ENCODE data around the gene GTF2E1.
A peak's percentile ranks its signal among the peaks of the same experiment; 100 is the strongest.
"Not testable (repeated sequence)": the region's sequence is repeated elsewhere in the genome, so short reads cannot be mapped to it uniquely, and the experiment has no call there.

Gene GTF2E1

DNA sequence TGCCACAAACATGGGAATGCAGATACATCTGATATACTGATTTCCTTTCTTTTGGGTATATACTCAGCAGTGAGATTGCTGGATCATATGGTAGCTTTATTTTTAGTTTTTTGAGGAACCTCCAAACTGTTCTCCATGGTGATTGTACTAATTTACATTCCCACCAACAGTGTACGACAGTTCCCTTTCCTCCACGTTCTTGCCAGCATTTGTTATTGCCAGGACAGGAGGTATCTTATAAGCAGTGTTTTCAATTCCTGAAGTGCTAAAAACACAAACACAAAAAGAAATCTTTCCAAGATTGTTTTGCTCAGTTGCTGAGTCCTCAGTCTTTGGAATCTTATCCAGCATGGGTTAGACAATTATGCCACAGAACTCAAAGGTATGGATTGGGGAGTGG lies 13.5 kb downstream of the GTF2E1 start:
- no peak for DNase-seq

DNA sequence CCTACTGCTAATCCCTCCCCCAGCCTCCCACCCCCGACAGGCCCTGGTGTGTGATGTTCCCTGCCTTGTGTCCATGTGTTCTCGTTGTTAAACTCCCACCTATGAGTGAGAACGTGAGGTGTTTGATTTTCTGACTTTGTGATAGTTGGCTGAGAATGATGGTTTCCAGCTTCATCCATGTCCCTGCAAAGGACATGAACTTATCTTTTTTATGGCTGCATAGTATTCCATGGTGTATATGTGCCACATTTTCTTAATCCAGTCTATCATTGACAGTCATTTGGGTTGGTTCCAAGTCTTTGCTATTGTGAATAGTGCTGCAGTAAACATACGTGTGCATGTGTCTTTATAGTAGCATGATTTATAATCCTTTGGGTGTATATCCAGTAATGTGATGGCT lies 16.0 kb downstream of the GTF2E1 start:
- not testable (repeated sequence) for DNase-seq

DNA sequence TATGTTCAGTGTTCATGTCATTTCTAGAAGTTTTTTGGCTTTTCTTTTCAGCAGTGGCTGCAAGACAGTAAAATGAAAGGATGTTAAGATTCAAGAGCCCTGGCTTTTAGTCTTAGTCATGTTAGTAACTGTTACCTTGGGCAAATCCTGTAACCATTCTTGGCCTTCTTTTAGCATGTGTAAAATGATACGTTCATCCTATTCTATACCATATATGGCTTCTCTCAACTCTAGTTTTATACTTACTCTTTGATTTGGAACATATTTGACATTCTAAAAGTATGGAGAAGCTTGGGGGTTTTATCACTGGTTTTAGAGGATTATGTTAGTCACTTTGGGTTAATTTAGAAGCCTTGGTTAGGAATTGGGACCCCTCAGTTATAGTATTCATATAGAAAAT lies 20.1 kb downstream of the GTF2E1 start:
- no peak for DNase-seq

DNA sequence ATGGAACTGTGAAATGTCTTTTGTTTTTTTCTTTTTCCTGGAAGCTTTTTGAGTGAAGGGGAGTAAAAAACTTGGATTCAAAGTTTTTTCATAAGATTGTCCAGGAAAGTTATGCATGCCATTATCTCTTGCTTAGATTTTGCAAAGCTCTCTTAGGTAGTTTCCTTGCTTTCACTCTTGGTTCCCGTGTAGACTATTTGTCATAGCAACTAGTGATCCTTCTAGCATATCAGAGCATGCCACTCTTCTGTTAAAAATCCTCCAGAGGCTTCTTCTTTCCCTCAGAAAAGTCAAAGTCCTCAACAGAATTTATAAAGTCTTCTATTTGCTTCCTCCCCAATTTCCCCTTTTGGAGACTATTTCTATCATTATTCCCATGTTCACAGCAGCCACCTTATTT lies 21.1 kb downstream of the GTF2E1 start:
- no peak for DNase-seq

DNA sequence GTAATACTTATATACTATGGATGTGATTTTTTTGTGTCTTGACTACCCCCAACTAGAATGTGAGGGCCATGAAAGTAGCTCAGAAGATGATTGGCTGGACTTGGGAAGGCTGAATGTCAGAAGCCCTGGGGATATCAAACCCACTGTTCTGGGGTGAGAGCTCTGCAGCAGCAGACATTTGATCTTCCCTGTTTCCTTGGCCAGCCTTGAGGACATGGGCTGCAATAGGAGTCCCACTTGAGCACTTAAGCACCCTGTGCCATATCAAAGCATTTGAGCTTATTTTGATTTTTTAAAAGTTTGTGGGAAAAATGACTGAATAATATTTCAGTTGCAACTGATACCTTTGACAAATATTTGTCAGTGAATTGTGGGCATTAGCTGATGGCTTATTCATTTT lies 21.7 kb downstream of the GTF2E1 start:
- DNase-seq: peak in 1 of 2 experiments; percentile 26

DNA sequence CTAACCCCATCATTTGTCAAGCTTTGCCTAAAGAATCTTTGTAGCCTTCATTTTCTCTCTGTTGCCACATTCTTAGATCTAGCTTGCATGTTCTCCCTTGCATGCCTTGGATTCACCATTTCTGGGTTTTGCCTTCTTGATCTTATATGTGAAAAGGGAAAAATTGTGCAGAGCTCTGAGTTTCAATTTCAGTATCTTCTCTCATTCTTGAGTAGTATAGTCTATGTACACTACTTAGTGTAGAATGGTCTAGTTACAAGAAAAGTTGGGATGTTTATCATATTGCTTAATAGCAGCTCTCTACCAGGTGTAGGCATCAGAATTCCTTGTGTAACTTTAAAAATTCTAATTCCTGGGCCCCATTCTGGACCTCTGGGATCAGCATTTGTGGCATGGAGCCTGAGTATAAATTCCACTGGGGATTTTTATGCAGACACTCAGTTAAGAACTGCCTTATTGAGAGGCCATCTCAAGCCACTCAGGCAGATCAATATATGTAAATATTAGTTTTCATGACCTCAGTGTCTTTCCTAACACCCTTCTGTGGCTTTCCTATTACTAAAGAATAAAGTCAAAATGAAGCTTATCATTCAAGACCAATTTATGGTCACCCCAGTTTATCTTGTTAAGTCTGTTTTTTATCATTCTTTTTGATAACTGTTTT lies 23.4 kb downstream of the GTF2E1 start:
- DNase-seq: no peak

DNA sequence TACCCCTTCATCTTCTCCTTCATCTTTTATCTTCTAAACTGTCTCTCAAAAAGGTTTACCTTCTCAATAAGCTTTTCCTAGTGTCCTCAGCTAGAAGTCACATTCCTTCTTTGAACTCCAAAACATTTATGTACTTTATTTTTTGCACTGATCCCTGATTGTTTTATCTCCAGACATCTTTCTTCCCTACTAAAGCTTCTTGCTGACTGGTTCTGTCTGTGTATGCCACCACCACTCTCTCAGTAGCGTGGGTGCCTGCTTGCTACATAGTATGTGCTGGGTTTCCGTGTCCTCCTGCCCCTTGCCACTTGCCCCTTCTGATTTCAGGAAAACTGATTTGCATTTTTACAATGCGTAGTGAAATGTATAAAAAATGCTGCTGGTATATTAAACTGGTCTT lies 24.0 kb downstream of the GTF2E1 start:
- no peak for DNase-seq

DNA sequence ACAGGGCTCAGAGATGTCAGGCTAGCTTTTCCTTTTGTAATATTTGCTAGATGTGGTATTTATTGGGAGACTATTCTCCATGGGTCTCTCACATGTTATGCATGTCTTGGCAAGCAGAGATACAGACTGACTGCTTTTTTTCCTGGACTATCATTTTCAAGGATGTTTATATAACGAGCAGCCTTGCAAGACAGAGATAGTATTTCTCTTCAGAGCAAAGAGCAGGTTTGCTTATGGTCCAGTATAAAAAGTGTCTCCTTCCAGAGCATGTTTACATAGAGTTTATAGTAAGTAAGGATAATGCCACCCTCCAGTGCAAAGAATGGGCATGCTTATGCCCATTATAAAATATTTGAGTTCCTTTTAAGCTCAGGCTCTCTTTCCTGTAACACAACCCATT lies 24.6 kb downstream of the GTF2E1 start:
- DNase-seq: no peak

DNA sequence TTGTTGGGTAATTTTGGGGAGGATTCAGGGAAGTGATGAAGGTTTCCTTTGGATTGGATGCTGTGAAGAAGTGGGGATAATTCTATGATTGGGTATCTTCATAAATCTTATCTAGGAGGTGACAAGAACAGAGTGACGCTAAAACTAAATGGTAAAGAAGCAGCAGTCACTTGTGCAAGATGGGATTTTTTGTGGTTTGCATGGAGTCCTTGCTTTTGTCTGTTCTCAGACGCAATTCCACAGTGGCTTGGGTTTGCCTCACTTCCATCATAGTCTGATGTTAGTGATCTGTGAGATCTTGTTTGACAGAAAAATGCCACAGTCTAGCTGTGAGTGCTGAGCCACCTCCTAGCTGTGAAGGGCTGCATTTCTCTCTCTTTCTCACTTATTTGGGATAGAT lies 26.9 kb downstream of the GTF2E1 start:
- no peak for DNase-seq

DNA sequence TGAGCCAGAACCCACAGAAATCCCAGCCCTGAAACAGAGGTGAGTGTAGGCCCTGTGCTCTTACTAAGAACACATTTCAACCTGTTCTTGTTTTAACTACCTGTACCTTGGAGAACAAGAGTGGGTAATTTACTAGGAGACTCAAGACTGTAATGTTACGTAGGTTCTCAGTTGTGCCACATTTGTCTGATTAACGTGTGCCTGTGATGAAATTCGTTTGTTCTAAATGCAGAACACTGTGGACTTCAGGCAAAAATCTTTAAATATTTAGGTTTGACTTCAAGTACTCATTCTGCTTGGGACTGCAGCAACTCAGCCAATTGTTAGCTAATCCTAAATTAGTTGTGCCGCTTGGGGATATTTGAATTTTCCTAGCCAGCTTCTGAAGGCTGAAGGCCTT lies 28.3 kb downstream of the GTF2E1 start:
- no peak for DNase-seq

DNA sequence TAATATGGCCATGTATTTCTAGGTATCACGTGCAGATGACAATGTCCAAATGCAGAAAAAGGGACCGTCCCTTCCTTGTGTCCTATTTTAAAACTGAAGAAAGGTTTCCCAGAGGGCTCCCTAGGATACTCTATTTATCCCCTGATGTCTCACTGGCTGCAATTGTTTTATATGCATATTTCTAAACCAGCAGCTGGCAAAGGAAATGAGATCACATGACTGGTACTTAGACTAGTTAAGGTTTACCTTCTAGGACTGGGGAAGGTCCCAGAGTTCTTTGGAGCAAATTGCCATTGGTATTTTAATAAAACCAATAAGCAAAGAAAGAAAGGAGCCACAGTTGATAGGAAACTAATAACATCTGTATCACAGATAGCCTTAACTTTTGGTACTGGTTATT lies 29.5 kb downstream of the GTF2E1 start:
- DNase-seq: no peak

DNA sequence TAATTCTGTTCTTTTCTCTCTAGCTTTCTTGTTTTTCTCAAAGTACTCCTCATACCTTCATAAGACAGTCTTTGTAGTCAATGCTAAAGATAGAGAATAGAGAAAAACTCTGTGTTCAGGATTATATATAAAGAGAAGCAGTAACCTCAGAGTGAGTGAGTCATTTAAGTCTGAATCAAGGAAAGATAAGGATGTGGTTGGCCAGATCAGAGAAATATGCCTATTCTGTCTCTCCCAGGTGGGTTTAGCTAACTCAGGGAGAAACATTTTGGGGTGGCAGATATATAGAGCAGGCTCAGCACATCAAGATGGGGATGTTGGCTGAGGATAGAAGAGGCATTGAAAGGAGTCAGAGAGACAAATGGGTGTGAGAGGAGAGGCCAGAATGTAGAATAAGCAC lies 31.4 kb downstream of the GTF2E1 start:
- DNase-seq: no peak

DNA sequence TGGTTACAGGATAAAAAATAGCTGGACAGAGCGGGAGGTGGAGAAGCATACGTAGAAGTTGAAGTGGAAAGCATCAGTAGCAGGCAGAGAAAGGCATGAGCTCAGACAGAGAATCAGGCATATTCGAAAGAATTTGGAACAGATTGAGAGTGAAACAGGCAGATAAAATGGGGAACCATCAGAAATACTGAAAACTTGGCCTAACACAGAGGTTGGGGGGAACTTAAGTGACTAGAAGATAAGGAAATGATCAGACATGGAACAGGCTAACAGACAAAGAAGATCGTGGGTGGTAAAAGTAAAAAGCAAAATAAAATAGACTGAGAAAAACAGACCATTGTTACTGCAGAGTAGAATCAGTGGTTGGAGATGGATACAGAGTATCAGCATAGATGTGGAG lies 32.9 kb downstream of the GTF2E1 start:
- no peak for DNase-seq

DNA sequence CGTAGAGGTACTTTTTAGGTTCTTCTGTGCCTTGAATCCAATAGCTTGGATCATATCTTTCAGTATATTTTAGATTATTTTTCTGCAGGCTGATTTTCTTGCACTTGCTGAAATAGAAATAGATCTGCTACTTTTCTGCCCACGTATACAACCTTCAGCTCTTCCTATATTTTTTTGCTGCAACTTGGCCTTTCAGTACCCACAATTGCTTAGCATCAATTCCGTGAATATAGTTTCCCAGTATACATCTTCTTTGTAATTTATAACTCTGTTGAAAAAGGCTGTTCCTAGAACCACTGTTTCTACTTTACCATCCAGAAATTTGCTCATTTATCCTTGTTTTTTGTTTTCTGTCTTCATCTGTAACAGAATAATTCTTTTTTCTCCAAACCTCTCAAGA lies 36.2 kb downstream of the GTF2E1 start:
- DNase-seq: no peak

DNA sequence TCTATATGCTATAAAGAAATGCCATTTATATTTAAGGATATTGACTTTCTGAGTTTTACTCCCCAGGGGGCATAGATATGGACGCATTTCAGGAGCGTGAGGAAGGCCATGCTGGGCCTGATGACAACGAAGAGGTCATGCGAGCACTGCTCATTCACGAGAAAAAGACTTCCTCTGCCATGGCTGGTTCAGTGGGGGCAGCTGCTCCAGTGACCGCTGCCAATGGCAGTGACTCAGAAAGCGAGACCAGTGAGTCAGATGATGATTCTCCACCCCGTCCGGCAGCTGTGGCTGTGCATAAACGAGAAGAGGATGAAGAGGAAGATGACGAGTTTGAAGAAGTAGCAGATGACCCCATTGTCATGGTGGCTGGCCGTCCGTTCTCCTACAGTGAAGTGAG lies 38.4 kb downstream of the GTF2E1 start:
- no peak for DNase-seq

DNA sequence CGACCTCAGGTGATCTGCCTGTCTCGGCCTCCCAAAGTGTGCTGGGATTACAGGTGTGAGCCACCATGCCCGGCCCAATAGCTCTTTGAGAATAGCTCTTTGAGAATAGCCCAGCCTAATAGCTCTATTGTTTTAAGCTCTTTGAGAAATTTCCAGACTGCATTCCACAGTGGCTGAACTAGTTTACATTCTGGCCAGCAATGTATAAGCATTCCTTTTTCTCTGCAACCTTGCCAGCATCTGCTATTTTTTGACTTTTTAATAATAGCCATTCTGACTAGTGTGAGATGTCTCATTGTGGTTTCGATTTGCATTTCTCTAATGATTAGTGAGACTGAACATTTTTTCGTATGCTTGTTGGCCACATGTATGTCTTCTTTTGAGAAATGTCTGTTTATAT lies 43.3 kb downstream of the GTF2E1 start:
- not testable (repeated sequence) for DNase-seq

DNA sequence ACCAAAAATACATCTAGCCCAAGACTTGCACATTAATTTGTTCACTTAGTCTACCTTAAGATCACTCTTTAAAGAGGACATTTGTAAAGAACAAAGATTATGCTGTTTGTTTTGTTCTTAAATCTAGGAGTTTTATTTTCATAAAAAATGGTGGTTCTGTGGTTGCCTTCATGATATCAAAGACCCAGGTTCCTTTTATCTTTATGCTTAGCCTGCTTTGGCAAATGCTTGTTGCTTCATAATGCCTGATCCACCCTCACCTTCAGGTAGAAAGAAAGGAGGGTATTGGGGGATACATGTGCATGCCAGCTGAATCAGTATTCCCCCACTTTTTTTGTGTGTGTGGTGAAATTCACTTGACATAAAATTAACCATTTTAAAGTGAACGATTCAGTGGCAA lies 48.5 kb downstream of the GTF2E1 start:
- no peak for DNase-seq

DNA sequence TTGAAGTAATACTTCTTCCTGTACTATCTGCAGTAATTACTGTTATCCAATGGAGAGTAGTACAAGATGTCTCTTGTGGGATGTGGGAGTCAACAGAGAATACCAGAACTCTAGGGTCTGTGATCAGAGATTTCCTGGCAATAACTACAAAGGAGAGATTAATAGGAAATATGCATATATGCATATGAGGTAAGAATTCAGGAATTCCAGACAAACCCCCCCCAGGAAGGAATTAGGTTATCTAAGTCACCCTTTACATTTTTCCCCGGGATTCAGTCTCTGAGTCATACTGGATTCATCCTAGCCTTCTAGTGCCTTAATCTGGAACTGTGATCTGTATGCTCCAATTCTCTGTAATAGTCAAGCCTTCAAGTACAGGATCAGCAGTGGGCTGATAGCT lies 49.4 kb downstream of the GTF2E1 start:
- DNase-seq: no peak

DNA sequence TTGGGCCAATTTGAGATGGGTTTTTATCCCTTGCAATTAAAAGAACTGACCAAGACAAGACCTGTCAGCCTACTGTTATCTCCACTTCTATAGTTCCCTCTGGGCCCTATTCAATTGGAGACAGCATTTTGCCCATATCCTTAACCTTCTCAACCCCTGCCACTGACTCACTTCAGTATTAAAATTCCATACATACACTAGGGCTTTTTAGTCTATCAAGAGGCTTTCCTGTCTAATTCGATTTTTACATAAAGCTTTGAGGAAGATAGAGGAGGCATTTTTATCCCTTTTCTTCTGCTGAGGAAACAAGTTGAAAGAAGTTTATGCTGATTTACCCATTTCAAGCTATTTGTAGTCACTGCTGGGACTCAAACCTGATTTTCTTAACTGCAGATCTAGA lies 51.1 kb downstream of the GTF2E1 start:
- no peak for DNase-seq

DNA sequence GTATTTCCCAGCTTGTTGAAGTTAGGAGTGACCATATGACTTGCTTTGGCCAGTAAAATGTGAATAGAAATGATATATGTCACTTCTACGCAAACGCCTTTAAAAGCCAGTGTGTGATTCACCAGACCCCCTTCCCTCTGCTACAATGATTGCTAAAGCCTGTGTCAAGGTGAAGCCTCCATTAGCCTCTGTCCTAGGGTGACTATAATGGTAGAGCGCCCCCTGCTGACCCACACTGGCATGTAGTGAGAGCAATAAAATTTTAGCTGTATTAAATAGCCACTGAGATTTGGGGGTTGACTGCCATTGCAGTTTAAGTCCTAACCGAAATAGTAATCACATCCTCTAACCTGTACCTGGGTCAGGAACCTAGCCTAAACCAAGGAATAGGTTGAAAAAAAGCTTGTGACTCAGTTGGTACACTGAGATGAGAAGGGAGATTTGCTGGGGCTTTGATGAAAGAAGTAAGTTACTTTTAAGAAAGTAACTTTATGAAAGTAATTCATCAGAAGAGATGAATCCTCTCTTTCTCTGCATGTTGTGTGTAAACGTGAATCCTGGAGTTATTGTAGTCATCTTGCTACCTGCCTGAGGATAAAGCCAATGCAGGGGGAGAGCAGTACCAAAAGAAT lies 52.6 kb downstream of the GTF2E1 start:
- DNase-seq: peak; percentile 62 to 85

DNA sequence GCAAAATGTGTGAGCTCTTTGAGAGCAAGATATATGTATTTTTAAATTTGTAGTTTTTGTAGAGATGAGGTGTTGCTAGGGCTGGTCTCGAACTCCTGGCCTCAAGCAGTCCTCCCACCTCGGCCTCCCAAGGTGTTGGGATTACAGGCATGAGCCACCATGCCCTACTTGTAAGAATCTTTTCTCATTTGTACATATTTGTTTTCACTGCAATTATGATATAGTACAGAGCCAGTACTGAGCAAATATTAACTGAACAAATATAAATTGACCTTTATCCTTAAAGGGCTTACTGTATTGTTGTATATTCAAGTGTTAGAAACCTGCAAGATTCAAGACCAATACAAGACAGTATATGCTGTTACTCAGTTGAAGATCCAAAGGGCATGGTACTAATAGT lies 53.4 kb downstream of the GTF2E1 start:
- DNase-seq: no peak

DNA sequence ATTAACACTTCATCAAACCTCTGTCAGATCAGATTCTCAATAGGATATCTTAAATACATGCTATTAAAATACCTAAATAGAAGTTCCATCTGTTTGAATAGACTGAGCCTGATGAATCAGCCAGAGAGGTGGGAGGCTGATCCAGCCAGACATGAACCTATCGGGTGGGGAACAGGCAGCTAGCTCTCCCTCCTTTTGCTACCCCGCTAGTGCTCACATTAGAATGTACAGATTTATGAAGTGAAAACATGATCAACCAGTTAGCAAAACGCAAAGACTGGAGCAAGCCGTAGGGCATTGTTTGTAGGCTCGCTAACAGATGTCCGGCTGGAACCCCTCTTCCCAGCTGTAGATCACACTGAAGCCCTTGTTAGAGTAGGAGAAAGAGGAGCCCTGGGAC lies 54.4 kb downstream of the GTF2E1 start:
- DNase-seq: no peak

DNA sequence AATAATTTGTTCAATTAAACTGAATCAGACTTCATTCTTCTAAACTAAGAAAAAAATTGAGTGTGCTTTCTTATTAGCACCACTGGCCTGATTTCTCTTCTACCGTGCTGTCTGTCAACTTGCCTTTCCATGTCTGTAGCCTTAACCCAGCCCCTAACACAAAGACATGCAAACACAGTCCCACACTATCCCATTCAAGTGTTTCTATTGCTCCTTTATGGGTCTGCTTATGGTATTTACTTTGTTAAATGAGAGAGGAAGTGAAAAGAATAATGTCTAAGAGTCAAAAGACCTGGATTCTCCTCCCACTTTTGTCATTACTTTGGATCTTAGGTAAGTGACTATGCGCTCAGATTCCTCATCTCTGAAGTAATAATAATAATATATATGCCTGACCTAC lies 55.3 kb downstream of the GTF2E1 start:
- DNase-seq: no peak

DNA sequence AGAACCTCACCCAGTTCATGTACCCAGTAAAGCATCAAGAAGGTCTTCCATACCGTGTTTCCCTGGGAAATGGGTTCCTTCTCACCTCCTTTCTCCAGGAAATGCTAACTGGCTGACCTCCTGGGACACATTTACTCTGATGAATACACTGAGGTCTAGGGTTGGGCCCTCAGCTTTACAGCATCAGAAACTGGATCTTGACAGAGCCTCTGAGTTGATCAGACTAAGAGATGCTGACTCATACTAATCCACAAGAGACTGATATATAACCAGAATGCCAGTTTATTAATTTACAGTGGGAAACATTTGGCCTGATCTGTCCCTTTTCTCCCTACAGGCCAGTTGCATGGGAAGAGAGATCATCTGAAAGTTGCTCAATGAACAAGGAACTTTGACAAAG lies 55.8 kb downstream of the GTF2E1 start:
- DNase-seq: no peak

DNA sequence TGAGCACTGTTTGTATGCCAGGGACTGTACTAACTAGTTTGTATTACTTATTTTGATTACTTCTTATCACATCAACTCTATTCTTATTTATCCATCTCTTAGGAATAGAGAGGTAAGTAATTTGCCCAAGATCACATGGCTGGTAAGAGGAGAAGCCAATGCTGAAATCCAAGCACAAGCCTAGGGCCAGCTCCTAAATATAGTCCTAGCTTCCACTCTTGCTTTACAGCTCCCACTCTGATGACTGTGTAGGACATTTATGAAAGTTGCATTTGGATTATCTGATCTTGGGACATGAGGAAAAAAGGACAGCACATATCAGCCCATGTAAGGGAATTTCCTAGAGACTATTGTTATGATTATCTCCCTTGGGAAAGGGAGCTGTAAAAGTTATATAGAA lies 58.1 kb downstream of the GTF2E1 start:
- no peak for DNase-seq

Measured in NCI-H524 (cell line).